GM12878 (cell line): Measurements from ENCODE around the gene PTPRC. TPM values are rescaled to one million over a fixed set of nuclear protein-coding genes. Genes with fewer than 3 reads are reported as not detected.

Experiments
- BCL11A ChIP-seq: IDR thresholded peaks from 2 replicates; pipeline ENCODE4 v1.6.1; 2011; ENCODE audit warnings: low read depth, low read length
- BMI1 ChIP-seq: fragments of 450-650 bp; IDR thresholded peaks from 2 replicates; pipeline ENCODE4 v1.6.1; 2016; ENCODE audit warnings: mild to moderate bottlenecking, moderate library complexity, borderline replicate concordance
- CBX3 ChIP-seq: fragments of 200-600 bp; sonication (generic); IDR thresholded peaks from 2 replicates; pipeline ENCODE4 v1.6.1; 2016; ENCODE audit warnings: low read depth, borderline replicate concordance
- FOS ChIP-seq: IDR thresholded peaks from 3 replicates; pipeline ENCODE4 v1.6.1; 2011; ENCODE audit warnings: borderline replicate concordance; ENCODE audit not compliant: insufficient read length; ENCODE audit errors: extremely low read depth
- FOXM1 ChIP-seq: IDR thresholded peaks from 2 replicates; pipeline ENCODE4 v1.6.1; 2012; ENCODE audit warnings: low read depth, mild to moderate bottlenecking, inconsistent platforms, low read length, moderate library complexity
- HDAC2 ChIP-seq: fragments of 200-600 bp; sonication (generic); IDR thresholded peaks from 2 replicates; pipeline ENCODE4 v1.6.1; 2017
- IRF5 ChIP-seq: fragments of 450-650 bp; IDR thresholded peaks from 2 replicates; pipeline ENCODE4 v1.6.1; 2017; ENCODE audit warnings: borderline replicate concordance
- KLF5 ChIP-seq: fragments of 450-650 bp; IDR thresholded peaks from 2 replicates; pipeline ENCODE4 v1.6.1; 2014; ENCODE audit warnings: mild to moderate bottlenecking; ENCODE audit not compliant: partially characterized antibody
- MYB ChIP-seq: fragments of 150-350 bp; IDR thresholded peaks from 2 replicates; pipeline ENCODE4 v1.6.1; 2014; ENCODE audit warnings: mild to moderate bottlenecking, low read depth, low read length, borderline replicate concordance
- NFIC ChIP-seq: IDR thresholded peaks from 2 replicates; pipeline ENCODE4 v1.6.1; 2012; ENCODE audit warnings: low read depth, mild to moderate bottlenecking, inconsistent platforms, low read length, moderate library complexity
- NR2F1 ChIP-seq: fragments of 450-650 bp; conservative IDR thresholded peaks from 2 replicates; pipeline ENCODE4 v1.6.1; 2017; ENCODE audit warnings: mild to moderate bottlenecking
- RAD21 ChIP-seq: IDR thresholded peaks from 2 replicates; pipeline ENCODE4 v1.6.1; 2011; ENCODE audit warnings: mild to moderate bottlenecking, low read depth, low read length, moderate library complexity; ENCODE audit not compliant: insufficient read depth
- SMARCA5 ChIP-seq: fragments of 450-650 bp; IDR thresholded peaks from 2 replicates; pipeline ENCODE4 v1.6.1; 2017; ENCODE audit warnings: mild to moderate bottlenecking
- SMC3 ChIP-seq: IDR thresholded peaks from 2 replicates; pipeline ENCODE4 v1.6.1; 2011; ENCODE audit warnings: low read length, improper control_type of control experiment, borderline replicate concordance
- SUPT20H ChIP-seq: IDR thresholded peaks from 2 replicates; pipeline ENCODE4 v1.6.1; 2011; ENCODE audit warnings: low read depth, mild to moderate bottlenecking, low read length, moderate library complexity, borderline replicate concordance; ENCODE audit not compliant: control insufficient read depth
- TAF1 ChIP-seq: IDR thresholded peaks from 2 replicates; pipeline ENCODE4 v1.6.1; 2011; ENCODE audit warnings: mild to moderate bottlenecking, low read depth, low read length, borderline replicate concordance
- ZBED1 ChIP-seq: IDR thresholded peaks from 2 replicates; pipeline ENCODE4 v1.6.1; 2016; ENCODE audit warnings: borderline replicate concordance
- polyA plus RNA-seq, 11 experiments: library from polyadenylated mRNA; depleted of rRNA in 4 of 11; unstranded in 6 of 11; stranded (reverse) in 5 of 11; fragments of >200 nt; fragmentation: Nextera tagmentation in 4 of 11; fragmentation: Illumina TruSeq in 1 of 11; extraction: Ambion mirVana in 4 of 11; extraction: Trizol in 1 of 11; gene quantifications; 1 replicate in 1 of 11; 2 replicates in 10 of 11; pipeline versions ENCODE4 v1.2.1 to v1.2.3, GENCODE V29; 2011 to 2016; ENCODE audit warnings: inconsistent platforms in 2 of 11, missing spikeins in 2 of 11, low read depth in 1 of 11
- total RNA-seq, 4 experiments: library from RNA; depleted of rRNA in 3 of 4; stranded (reverse); fragments of >200 nt in 3 of 4; fragmentation: Illumina TruSeq in 1 of 4; extraction: Trizol in 1 of 4; gene quantifications; 2 replicates each; pipeline versions ENCODE4 v1.2.1 to v1.2.3, GENCODE V29; 2013 to 2021
- TF ChIP-seq, protein P1 (sequence below): IDR thresholded peaks from 2 replicates; pipeline ENCODE4 v1.6.1; 2012; ENCODE audit warnings: low read depth, low read length, improper control_type of control experiment
- TF ChIP-seq, protein P2 (sequence below): IDR thresholded peaks from 2 replicates; pipeline ENCODE4 v1.6.1; 2012; ENCODE audit warnings: low read length, inconsistent platforms
- TF ChIP-seq, protein P3 (sequence below): fragments of 450-650 bp; IDR thresholded peaks from 2 replicates; pipeline ENCODE4 v1.6.1; 2017; ENCODE audit warnings: mild to moderate bottlenecking, moderate library complexity

Gene PTPRC
- total and polyA plus RNA-seq, 10 of the 15 experiments (the other 5 are each of a cell fraction or from before 2014, with no cell fraction given): 72.9 to 221 (median 118) TPM

DNA sequence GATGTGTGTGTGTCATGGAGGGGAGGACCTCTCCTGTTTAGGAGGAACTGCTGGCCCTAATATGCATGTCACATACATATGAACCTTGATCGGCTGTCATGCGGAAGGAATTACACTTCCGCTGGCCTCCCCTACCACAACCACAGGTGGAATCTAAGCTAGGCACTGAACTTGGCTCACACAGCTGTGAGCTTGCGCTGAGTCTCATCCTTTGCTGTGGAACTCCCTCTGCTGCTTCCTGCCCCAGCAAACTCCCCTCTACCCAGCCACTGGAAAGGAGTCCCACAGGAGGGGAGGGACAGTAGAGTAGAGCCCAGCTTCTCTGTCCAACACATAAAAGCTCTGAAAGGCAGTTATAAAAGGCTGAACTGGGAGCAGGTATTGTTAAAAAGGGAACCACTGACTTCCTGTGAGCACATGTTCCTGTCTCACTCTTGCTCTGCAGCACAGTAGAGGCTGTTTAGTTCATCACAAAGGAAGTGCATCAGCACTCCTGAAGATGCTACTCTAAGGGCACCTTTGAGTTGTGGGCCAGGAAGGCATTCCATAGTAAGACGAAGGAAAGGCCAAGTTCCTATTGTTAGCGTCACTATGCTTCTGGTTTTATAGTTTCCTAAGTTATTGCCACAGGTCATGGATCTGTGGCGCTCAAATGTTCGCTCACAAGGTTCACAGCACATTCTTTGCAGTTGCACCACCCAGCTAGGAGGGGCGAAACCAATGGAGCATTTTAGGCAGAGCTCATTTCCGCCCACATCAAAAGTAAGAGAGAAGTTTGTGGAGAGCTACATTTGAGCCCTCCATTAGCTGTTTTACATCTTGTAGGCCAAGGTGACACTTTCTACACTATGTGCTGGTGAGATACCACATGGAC is 17.7 kb upstream of the PTPRC start (continued):
- TF ChIP-seq IRF5: no peak
- TF ChIP-seq HDAC2: no peak
- TF ChIP-seq SMARCA5: peak; percentile 18; the same call in 1 of the 2 replicates
- TF ChIP-seq SMC3: peak; percentile 24; the same call in 1 of the 2 replicates
- TF ChIP-seq, protein P1, sequence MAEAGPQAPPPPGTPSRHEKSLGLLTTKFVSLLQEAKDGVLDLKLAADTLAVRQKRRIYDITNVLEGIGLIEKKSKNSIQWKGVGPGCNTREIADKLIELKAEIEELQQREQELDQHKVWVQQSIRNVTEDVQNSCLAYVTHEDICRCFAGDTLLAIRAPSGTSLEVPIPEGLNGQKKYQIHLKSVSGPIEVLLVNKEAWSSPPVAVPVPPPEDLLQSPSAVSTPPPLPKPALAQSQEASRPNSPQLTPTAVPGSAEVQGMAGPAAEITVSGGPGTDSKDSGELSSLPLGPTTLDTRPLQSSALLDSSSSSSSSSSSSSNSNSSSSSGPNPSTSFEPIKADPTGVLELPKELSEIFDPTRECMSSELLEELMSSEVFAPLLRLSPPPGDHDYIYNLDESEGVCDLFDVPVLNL: no peak
- TF ChIP-seq RAD21: peak; percentile 20; the same call in 1 of the 2 replicates
- TF ChIP-seq CBX3: no peak
- no peak for TF ChIP-seq SUPT20H
- TF ChIP-seq, protein P2, sequence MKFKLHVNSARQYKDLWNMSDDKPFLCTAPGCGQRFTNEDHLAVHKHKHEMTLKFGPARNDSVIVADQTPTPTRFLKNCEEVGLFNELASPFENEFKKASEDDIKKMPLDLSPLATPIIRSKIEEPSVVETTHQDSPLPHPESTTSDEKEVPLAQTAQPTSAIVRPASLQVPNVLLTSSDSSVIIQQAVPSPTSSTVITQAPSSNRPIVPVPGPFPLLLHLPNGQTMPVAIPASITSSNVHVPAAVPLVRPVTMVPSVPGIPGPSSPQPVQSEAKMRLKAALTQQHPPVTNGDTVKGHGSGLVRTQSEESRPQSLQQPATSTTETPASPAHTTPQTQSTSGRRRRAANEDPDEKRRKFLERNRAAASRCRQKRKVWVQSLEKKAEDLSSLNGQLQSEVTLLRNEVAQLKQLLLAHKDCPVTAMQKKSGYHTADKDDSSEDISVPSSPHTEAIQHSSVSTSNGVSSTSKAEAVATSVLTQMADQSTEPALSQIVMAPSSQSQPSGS: peak; percentile 61
- TF ChIP-seq MYB: no peak
- TF ChIP-seq FOS: no peak
- peak; percentile 42; the same call in 1 of the 2 replicates for TF ChIP-seq BCL11A
- TF ChIP-seq NR2F1: peak; percentile 57
- TF ChIP-seq KLF5: peak; percentile 65
- peak; percentile 83 for TF ChIP-seq FOXM1
- peak; percentile 92 for TF ChIP-seq NFIC
- TF ChIP-seq ZBED1: peak; percentile 66; the same call in 1 of the 2 replicates
- TF ChIP-seq TAF1: peak; percentile 44
- TF ChIP-seq, protein P3, sequence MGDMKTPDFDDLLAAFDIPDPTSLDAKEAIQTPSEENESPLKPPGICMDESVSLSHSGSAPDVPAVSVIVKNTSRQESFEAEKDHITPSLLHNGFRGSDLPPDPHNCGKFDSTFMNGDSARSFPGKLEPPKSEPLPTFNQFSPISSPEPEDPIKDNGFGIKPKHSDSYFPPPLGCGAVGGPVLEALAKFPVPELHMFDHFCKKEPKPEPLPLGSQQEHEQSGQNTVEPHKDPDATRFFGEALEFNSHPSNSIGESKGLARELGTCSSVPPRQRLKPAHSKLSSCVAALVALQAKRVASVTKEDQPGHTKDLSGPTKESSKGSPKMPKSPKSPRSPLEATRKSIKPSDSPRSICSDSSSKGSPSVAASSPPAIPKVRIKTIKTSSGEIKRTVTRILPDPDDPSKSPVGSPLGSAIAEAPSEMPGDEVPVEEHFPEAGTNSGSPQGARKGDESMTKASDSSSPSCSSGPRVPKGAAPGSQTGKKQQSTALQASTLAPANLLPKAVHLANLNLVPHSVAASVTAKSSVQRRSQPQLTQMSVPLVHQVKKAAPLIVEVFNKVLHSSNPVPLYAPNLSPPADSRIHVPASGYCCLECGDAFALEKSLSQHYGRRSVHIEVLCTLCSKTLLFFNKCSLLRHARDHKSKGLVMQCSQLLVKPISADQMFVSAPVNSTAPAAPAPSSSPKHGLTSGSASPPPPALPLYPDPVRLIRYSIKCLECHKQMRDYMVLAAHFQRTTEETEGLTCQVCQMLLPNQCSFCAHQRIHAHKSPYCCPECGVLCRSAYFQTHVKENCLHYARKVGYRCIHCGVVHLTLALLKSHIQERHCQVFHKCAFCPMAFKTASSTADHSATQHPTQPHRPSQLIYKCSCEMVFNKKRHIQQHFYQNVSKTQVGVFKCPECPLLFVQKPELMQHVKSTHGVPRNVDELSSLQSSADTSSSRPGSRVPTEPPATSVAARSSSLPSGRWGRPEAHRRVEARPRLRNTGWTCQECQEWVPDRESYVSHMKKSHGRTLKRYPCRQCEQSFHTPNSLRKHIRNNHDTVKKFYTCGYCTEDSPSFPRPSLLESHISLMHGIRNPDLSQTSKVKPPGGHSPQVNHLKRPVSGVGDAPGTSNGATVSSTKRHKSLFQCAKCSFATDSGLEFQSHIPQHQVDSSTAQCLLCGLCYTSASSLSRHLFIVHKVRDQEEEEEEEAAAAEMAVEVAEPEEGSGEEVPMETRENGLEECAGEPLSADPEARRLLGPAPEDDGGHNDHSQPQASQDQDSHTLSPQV: no peak; the same call in 1 of the 2 replicates
- TF ChIP-seq BMI1: no peak
